ENCODE results near the gene STXBP6.
"Not testable (repeated sequence)": the region's sequence is repeated elsewhere in the genome, so short reads cannot be mapped to it uniquely, and the experiment has no call there.

STXBP6 gene

DNA sequence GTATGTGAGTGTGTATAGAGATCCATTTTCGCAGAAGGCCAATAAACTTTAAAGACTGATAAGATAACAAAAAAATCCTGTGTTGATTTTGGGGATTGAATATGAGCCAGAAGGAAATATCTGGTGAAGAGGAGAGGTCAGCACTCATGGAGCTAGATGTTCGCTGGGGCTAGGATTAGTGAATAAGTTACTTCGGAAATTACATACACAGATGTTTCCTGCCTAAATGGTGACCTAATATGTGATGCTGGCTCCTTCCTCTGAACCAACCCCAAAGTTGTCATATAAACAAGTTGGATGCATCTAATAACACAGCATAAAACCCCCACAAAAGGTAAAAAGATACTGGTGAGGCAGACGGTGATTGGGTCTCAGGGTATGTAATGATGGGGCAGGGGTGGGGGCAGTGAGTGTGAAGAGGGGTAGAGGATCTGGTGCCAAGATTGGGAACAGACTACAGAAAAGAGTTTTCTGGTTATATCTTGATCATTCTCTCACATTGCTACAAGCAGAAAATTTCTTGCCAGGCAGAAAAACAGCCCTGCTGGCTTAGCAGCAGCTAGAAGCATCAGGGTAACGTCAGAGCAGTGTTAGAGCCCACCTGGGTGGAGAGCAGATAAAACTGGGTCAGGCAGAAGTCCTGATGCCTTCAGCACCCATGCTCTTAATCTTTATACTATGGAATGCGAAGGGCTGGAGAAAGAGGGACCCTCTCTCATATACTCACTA, 275.6 kb downstream of the STXBP6 start:
- no peak for DNase-seq (ENCODE audit: low spot score in 2 of 2)

GRCh38 chr14:24773564-24773963, 276.4 kb downstream of the STXBP6 start:
- H3K4me3 ChIP-seq; H3K4me1 ChIP-seq; H3K9me3 ChIP-seq; H3K36me3 ChIP-seq (replicated peaks); H3K27me3 ChIP-seq (ENCODE audit: low read depth); in situ Hi-C loops (cut with MboI; ENCODE audit: low sequenced_read_pairs); DNase-seq (ENCODE audit: low spot score in 2 of 2): not testable (repeated sequence)

More for the DNA sequence above, 275.6 kb downstream of the STXBP6 start:
- H3K4me3 ChIP-seq: no peak overlapping the region
- peaks cover 3% of the 10 kb centered on the region; the same call in 1 of the 2 replicates for H3K9me3 ChIP-seq
- H3K36me3 ChIP-seq (replicated peaks): no peaks in the 10 kb centered on the region
- in situ Hi-C loops (cut with MboI; ENCODE audit: low sequenced_read_pairs): no loop called here
- no peaks in the 10 kb centered on the region for H3K27me3 ChIP-seq (ENCODE audit: low read depth)
- no peaks in the 10 kb centered on the region for H3K4me1 ChIP-seq

- Histone ChIP-seq H3K4me3 (no peak overlapping the region), H3K27me3 (ENCODE audit: low read depth) (no peaks in the 10 kb centered on the region), H3K9me3 (no peaks in the 10 kb centered on the region), H3K4me1 (no peaks in the 10 kb centered on the region), H3K36me3 (replicated peaks) (no peaks in the 10 kb centered on the region)
- DNase-seq (ENCODE audit: low spot score in 2 of 2): no peak
- in situ Hi-C loops (cut with MboI; ENCODE audit: low sequenced_read_pairs): no loop called here
These were observed 283.5 kb downstream of the STXBP6 start for GRCh38 chr14:24766434-24766833.

DNA sequence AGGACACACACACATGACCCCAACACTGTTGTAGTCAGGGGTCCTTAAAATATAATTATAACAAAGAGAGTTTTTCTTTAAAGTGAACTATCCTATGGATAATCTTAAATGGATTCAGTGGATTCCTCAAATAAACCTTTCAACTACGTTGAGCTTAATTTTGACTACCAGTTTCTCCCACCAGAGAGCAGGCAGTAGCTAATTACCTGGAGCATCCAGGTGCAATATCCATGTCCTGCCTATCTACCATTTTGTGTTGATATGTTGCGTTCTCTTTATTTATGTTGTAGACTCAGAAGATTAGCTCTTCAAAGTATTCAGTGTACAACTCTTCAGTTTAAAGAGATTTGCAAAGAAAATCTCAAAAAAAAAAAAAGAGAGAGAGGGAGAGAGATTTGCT, 288.8 kb downstream of the STXBP6 start:
- no peak overlapping the region for H3K4me3 ChIP-seq
- H3K27me3 ChIP-seq (ENCODE audit: low read depth): no peaks in the 10 kb centered on the region
- in situ Hi-C loops (cut with MboI; ENCODE audit: low sequenced_read_pairs): no loop called here
- H3K9me3 ChIP-seq: no peaks in the 10 kb centered on the region
- no peaks in the 10 kb centered on the region for H3K4me1 ChIP-seq
- no peak for DNase-seq (ENCODE audit: low spot score in 2 of 2)
- H3K36me3 ChIP-seq (replicated peaks): no peaks in the 10 kb centered on the region
